ENCODE results near the gene NEGR1. TPM values are rescaled to one million over a fixed set of nuclear protein-coding genes. Genes with fewer than 3 reads are reported as not detected.

Gene NEGR1
- total and polyA plus RNA-seq, 10 donors = 0.07 to 1.3 (median 0.54) TPM

- no peaks in the 10 kb centered on the region for H3K27me3 ChIP-seq (replicated peaks in 1 of 7)
- H3K27ac ChIP-seq = no peak overlapping the region
- no peak overlapping the region for H3K4me3 ChIP-seq
- WGBS, 5 donors = 84 to 98% (median 93%) methylated on average over 2 of the region's 2 CpGs
- intact Hi-C loops (cut with DNase I; ENCODE audit: low total_unique reads) = no loop called here
- H3K9me3 ChIP-seq = no peaks in the 10 kb centered on the region
- no peaks in the 10 kb centered on the region for H3K4me1 ChIP-seq
- no peaks in the 10 kb centered on the region for H3K36me3 ChIP-seq
- no peak for DNase-seq
- TF ChIP-seq POLR2AphosphoS5 (IDR thresholded peaks at IDR 0.05) (no peak), CTCF (IDR thresholded peaks at IDR 0.05 in 8 of 11, conservative IDR thresholded peaks at IDR 0.05 in 3 of 11) (no peak), POLR2A (IDR thresholded peaks at IDR 0.05) (no peak)
Measured at GRCh38 chr1:71859806-71860205, 422.5 kb downstream of the NEGR1 start.

DNA sequence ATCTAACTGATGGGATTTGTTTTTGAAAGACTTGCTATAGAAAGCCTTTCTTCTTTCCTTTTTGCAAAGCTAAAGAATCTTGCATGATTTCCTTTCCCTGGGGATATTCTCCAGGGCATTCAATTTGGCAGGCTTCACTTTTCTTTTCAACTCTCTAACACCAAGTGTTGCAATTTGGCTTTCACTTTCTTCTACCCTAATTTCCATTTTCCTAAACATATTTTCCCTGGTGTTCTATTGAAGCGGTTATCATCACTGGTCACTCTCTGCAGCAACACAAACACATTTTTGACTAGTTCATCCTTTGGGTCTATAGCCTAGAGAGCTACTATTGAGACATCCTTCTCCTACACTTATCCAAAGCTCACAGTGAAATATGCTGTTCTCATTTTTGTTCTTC is 424.5 kb downstream of the NEGR1 start:
- no peaks in the 10 kb centered on the region for H3K9me3 ChIP-seq
- 65 to 79% (median 74%) methylated on average over 1 of the region's 1 CpG for WGBS, 5 donors
- intact Hi-C loops (cut with DNase I; ENCODE audit: low total_unique reads) = no loop called here
- no peak for DNase-seq
- TF ChIP-seq POLR2A (IDR thresholded peaks at IDR 0.05) (no peak), CTCF (IDR thresholded peaks at IDR 0.05 in 8 of 11, conservative IDR thresholded peaks at IDR 0.05 in 3 of 11) (no peak), POLR2AphosphoS5 (IDR thresholded peaks at IDR 0.05) (no peak)
- no peaks in the 10 kb centered on the region for H3K36me3 ChIP-seq
- H3K4me1 ChIP-seq = no peaks in the 10 kb centered on the region
- H3K4me3 ChIP-seq = no peak overlapping the region
- no peak overlapping the region for H3K27ac ChIP-seq
- H3K27me3 ChIP-seq (replicated peaks in 1 of 7) = no peaks in the 10 kb centered on the region

GRCh38 chr1:71853360-71853759 is 429.0 kb downstream of the NEGR1 start:
- TF ChIP-seq CTCF (IDR thresholded peaks at IDR 0.05 in 8 of 11, conservative IDR thresholded peaks at IDR 0.05 in 3 of 11) (no peak), POLR2AphosphoS5 (IDR thresholded peaks at IDR 0.05) (no peak), POLR2A (IDR thresholded peaks at IDR 0.05) (no peak)
- intact Hi-C loops (cut with DNase I; ENCODE audit: low total_unique reads) = no loop called here
- Histone ChIP-seq H3K4me1 (no peaks in the 10 kb centered on the region), H3K4me3 (no peak overlapping the region), H3K36me3 (no peaks in the 10 kb centered on the region), H3K9me3 (no peaks in the 10 kb centered on the region), H3K27ac (no peak overlapping the region), H3K27me3 (replicated peaks in 1 of 7) (no peaks in the 10 kb centered on the region)
- 81 to 93% (median 85%) methylated on average over 2 of the region's 2 CpGs for WGBS, 5 donors
- no peak for DNase-seq

DNA sequence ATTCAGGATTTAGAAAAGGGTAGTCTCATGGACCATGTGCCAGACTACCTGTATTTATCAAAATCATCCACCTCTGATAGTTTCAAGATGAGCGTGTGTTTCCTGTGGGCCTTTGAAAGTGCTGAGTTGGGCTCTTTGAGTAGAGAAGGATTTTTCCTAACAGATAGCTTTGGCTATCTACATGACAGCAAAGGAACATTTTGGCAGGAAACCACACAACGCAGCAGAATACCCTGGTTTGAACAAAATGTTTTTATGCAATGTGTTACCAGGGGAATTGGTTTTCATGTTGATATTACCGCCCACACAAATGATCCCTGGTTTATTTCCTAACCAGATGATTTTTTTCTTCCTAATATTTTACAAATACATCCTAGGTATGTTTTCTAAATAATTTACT is 431.4 kb downstream of the NEGR1 start:
- H3K27me3 ChIP-seq (replicated peaks in 1 of 7) = no peaks in the 10 kb centered on the region
- intact Hi-C loops (cut with DNase I; ENCODE audit: low total_unique reads) = no loop called here
- H3K4me1 ChIP-seq = no peaks in the 10 kb centered on the region
- H3K36me3 ChIP-seq = no peaks in the 10 kb centered on the region
- TF ChIP-seq CTCF (IDR thresholded peaks at IDR 0.05 in 8 of 11, conservative IDR thresholded peaks at IDR 0.05 in 3 of 11) = no peak
- no peak for TF ChIP-seq POLR2AphosphoS5 (IDR thresholded peaks at IDR 0.05)
- TF ChIP-seq POLR2A (IDR thresholded peaks at IDR 0.05) = no peak
- no peaks in the 10 kb centered on the region for H3K9me3 ChIP-seq
- H3K27ac ChIP-seq = no peak overlapping the region
- no peak for DNase-seq
- WGBS, 5 donors = 37 to 47% (median 40%) methylated on average over 3 of the region's 3 CpGs
- H3K4me3 ChIP-seq = no peak overlapping the region
